HCT116 (cell line): ENCODE data around the gene ASPRV1. TPM values are rescaled to one million over a fixed set of nuclear protein-coding genes. Genes with fewer than 3 reads are reported as not detected.

Source experiments
- ATAC-seq: fragments of 200-7000 bp; cut with Tn5 transposase; 2 replicates; pipeline ENCODE4 v1.9.1; 2020; ENCODE audit warnings: mild to moderate bottlenecking, moderate library complexity
- BruUV-seq: library from RNA; stranded (reverse); fragments of 400-500 nt; replicated peaks from 2 replicates; lab custom pipeline; 2021; lab: Mats Ljungman, UMichigan
- CTCF ChIA-PET: fragments of 300-600 bp; sonication (Branson Sonifier 250); formaldehyde crosslinking; loops from one replicate; lab custom pipeline; 2021; ENCODE audit warnings: antibody characterized with exemption; lab: Charles Lee
- POLR2A ChIA-PET: fragments of 300-600, 350-600 bp; sonication (Branson Sonifier 250); formaldehyde crosslinking; loops from one replicate; lab custom pipeline; 2021; ENCODE audit warnings: antibody characterized with exemption; lab: Charles Lee
- RAD21 ChIA-PET, 2 experiments: fragments of 300-600 bp; sonication (Branson Sonifier 250); formaldehyde crosslinking; loops; one replicate each; lab custom pipeline; 2023; ENCODE audit warnings: low total read pairs in 2 of 2; ENCODE audit not compliant: uncharacterized antibody in 2 of 2, unreplicated experiment in 2 of 2, low non-redundant PET in 1 of 2; lab: Charles Lee
- DNase-seq: peaks from one replicate; pipeline ENCODE4 v3.0.0-alpha.2; 2010; ENCODE audit warnings: low read depth, low spot score
- H2AFZ ChIP-seq: fragments of 200-600 bp; shearing (Covaris generic), sonication (generic); 2 replicates; pipeline ENCODE4 v1.6.1; 2017; ENCODE audit warnings: low read depth, mixed run types, mixed read lengths, antibody characterized with exemption, low read length; ENCODE audit not compliant: poor library complexity, severe bottlenecking
- H3K27ac ChIP-seq: 2 replicates; pipeline ENCODE4 v1.5.1; 2012; ENCODE audit warnings: low read depth, low read length
- H3K27me3 ChIP-seq: fragments of 200-600 bp; sonication (generic); 2 replicates; pipeline ENCODE4 v1.6.1; 2016; ENCODE audit warnings: mixed run types, low read length, mixed read lengths; ENCODE audit not compliant: insufficient read depth
- H3K36me3 ChIP-seq, 2 experiments: fragments of 200-500 bp in 1 of 2; fragments of 200-600 bp in 1 of 2; sonication (Bioruptor generic) in 1 of 2; sonication (generic) in 1 of 2; 2 replicates each; pipeline versions ENCODE4 v1.5.1 to v1.6.1; 2014 to 2016; ENCODE audit warnings: low read length in 2 of 2, inconsistent platforms in 1 of 2, mixed read lengths in 1 of 2, mixed run types in 1 of 2; ENCODE audit not compliant: insufficient read depth in 2 of 2, control insufficient read depth in 1 of 2
- H3K4me1 ChIP-seq, 2 experiments: fragments of 200-600 bp in 1 of 2; sonication (generic) in 1 of 2; 2 replicates each; pipeline versions ENCODE4 v1.5.1 to v1.6.1; 2012 to 2017; ENCODE audit warnings: low read length in 2 of 2, inconsistent platforms in 1 of 2, mild to moderate bottlenecking in 1 of 2, mixed read lengths in 1 of 2, mixed run types in 1 of 2, moderate library complexity in 1 of 2; ENCODE audit not compliant: insufficient read depth in 2 of 2, control insufficient read depth in 1 of 2
- H3K4me2 ChIP-seq: fragments of 200-600 bp; sonication (generic); 2 replicates; pipeline ENCODE4 v1.6.1; 2017; ENCODE audit warnings: mixed run types, low read length, mixed read lengths
- H3K4me3 ChIP-seq, 2 experiments: fragments of 200-600 bp in 1 of 2; sonication (generic) in 1 of 2; replicated peaks in 1 of 2; 2 replicates each; pipeline ENCODE4 v1.5.1; 2011 to 2016; ENCODE audit warnings: low read length in 2 of 2, control low read depth in 1 of 2, low read depth in 1 of 2, mild to moderate bottlenecking in 1 of 2, mixed read lengths in 1 of 2, mixed run types in 1 of 2
- H3K79me2 ChIP-seq: fragments of 200-600 bp; sonication (generic); 2 replicates; pipeline ENCODE4 v1.6.1; 2017; ENCODE audit warnings: mild to moderate bottlenecking, mixed run types, low read length, moderate library complexity, mixed read lengths; ENCODE audit not compliant: insufficient read depth
- H3K9ac ChIP-seq: fragments of 200-600 bp; sonication (generic); 2 replicates; pipeline ENCODE4 v1.6.1; 2016; ENCODE audit warnings: low read length, mixed read lengths
- H3K9me2 ChIP-seq: fragments of 200-600 bp; sonication (generic), shearing (Covaris generic); 2 replicates; pipeline ENCODE4 v1.6.1; 2017; ENCODE audit warnings: mixed run types, mild to moderate bottlenecking, moderate library complexity; ENCODE audit not compliant: insufficient read depth
- H3K9me3 ChIP-seq, 2 experiments: fragments of 200-500 bp in 1 of 2; fragments of 200-600 bp in 1 of 2; sonication (Bioruptor generic) in 1 of 2; sonication (generic) in 1 of 2; 2 replicates each; pipeline ENCODE4 v1.6.1; 2014 to 2017; ENCODE audit warnings: low read length in 2 of 2, mixed read lengths in 2 of 2, inconsistent platforms in 1 of 2, low read depth in 1 of 2, mild to moderate bottlenecking in 1 of 2, mixed run types in 1 of 2, moderate library complexity in 1 of 2; ENCODE audit not compliant: control insufficient read depth in 1 of 2, insufficient read depth in 1 of 2
- H4K20me1 ChIP-seq: fragments of 200-600 bp; sonication (generic), shearing (Covaris generic); 2 replicates; pipeline ENCODE4 v1.6.1; 2017; ENCODE audit warnings: mixed run types, mild to moderate bottlenecking, moderate library complexity; ENCODE audit not compliant: insufficient read depth
- FOSL1 ChIP-seq: IDR thresholded peaks from 2 replicates; pipeline ENCODE4 v1.6.1; 2012; ENCODE audit warnings: low read depth
- POLR2AphosphoS5 ChIP-seq: IDR thresholded peaks from 2 replicates; pipeline ENCODE4 v1.6.1; 2011; ENCODE audit warnings: mild to moderate bottlenecking, low read depth, low read length, moderate library complexity
- YY1 ChIP-seq: IDR thresholded peaks from 2 replicates; pipeline ENCODE4 v1.6.1; 2011; ENCODE audit warnings: low read length, low read depth, moderate library complexity, mild to moderate bottlenecking; ENCODE audit not compliant: insufficient replicate concordance; ENCODE audit errors: extremely low read depth
- intact Hi-C: fragments of 100-400 bp; cut with micrococcal nuclease; formaldehyde crosslinking; loops from 2 replicates; pipeline ENCODE4 v1.10.0; 2022
- total RNA-seq: library from RNA; stranded (reverse); gene quantifications from one replicate; pipeline ENCODE4 v1.2.1, GENCODE V29; 2021; ENCODE audit not compliant: unreplicated experiment
- TF ChIP-seq, protein P1 (sequence below): IDR thresholded peaks from 2 replicates; pipeline ENCODE4 v1.6.1; 2012; ENCODE audit warnings: low read depth

ASPRV1 gene
- total RNA-seq, 1 experiment from 2014 or later: 1.1 TPM

DNA sequence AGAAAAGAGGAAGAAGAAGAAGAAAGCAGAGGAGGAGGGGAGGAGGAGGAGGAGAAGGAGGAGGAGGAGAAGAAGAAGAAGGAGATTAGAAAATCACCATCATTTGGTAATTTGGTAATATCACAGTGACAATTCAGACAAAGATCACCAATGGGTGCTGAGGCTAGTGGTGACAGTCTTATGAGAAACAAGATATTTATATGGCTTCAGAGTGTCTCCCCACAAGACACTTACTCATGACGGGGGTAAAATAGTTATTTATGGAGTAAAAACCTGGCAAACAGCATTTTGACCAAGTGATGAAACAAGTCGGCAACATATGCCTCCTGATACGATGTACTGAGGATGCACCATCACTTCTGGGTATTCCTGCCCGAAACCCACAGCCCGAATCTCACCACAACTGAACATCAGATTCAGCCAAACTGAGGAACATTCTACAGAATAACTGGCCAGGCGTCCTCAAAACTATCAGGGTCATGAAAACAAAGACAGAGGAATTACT is 4.9 kb downstream of the ASPRV1 start (continued):
- TF ChIP-seq, protein P1, sequence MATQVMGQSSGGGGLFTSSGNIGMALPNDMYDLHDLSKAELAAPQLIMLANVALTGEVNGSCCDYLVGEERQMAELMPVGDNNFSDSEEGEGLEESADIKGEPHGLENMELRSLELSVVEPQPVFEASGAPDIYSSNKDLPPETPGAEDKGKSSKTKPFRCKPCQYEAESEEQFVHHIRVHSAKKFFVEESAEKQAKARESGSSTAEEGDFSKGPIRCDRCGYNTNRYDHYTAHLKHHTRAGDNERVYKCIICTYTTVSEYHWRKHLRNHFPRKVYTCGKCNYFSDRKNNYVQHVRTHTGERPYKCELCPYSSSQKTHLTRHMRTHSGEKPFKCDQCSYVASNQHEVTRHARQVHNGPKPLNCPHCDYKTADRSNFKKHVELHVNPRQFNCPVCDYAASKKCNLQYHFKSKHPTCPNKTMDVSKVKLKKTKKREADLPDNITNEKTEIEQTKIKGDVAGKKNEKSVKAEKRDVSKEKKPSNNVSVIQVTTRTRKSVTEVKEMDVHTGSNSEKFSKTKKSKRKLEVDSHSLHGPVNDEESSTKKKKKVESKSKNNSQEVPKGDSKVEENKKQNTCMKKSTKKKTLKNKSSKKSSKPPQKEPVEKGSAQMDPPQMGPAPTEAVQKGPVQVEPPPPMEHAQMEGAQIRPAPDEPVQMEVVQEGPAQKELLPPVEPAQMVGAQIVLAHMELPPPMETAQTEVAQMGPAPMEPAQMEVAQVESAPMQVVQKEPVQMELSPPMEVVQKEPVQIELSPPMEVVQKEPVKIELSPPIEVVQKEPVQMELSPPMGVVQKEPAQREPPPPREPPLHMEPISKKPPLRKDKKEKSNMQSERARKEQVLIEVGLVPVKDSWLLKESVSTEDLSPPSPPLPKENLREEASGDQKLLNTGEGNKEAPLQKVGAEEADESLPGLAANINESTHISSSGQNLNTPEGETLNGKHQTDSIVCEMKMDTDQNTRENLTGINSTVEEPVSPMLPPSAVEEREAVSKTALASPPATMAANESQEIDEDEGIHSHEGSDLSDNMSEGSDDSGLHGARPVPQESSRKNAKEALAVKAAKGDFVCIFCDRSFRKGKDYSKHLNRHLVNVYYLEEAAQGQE: no peak
- TF ChIP-seq FOSL1: no peak

DNA sequence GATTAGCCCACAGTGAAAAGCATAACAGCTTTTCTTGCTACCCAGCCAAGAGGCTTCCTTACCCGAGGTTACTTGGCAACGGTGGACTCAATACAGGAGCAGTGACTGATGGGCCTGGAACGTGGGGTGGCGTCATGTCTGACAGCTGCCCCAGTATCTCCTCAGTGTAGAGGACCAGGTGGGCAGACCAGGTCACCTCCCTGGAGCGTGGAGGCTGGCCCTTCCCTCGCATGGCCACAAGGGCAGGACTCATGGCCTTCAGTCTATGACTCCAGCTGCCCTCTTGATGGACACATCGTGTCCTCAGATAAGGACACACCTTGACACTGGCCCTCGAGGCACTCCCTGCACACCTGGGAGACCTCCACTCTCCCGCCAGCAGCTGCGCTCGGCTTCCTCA is 6.4 kb downstream of the ASPRV1 start:
- ATAC-seq (0 out of 2 replicates have a peak, but pooled peaks have one; percentile 40), DNase-seq (no peak)
- Histone ChIP-seq H3K9me3 (no peaks in the 10 kb centered on the region), H3K36me3 (no peaks in the 10 kb centered on the region), H3K4me3 (no peak overlapping the region), H3K9ac (no peak overlapping the region), H3K9me2 (no peaks in the 10 kb centered on the region), H3K4me2 (no peak overlapping the region), H3K79me2 (no peaks in the 10 kb centered on the region), H4K20me1 (no peaks in the 10 kb centered on the region), H3K4me1 (no peaks in the 10 kb centered on the region), H2AFZ (no peak overlapping the region), H3K27me3 (peaks cover 6% of the 10 kb centered on the region; the same call in 1 of the 2 replicates), H3K27ac (no peak overlapping the region)
- POLR2A ChIA-PET: no interaction called here
- BruUV-seq: no TSS peak
- CTCF ChIA-PET: no interaction called here
- intact Hi-C loops: no loop called here
- TF ChIP-seq POLR2AphosphoS5 (no peak), YY1 (no peak)
- RAD21 ChIA-PET: no interaction called here
